IMR-90 (cell line): ENCODE data around the gene MYADML2. TPM values are rescaled to one million over a fixed set of nuclear protein-coding genes. Genes with fewer than 3 reads are reported as not detected.

Source experiments
- ATAC-seq: fragments of 200-7000 bp; cut with Tn5 transposase; 2 replicates; pipeline ENCODE4 v1.9.1; 2020; ENCODE audit warnings: low read depth, mild to moderate bottlenecking, moderate library complexity
- BruUV-seq: library from RNA; stranded (reverse); fragments of 400-500 nt; replicated peaks from 2 replicates; lab custom pipeline; 2021; lab: Mats Ljungman, UMichigan
- CTCF ChIA-PET: fragments of 300-600 bp; formaldehyde crosslinking; extraction: SDS; loops from one replicate; lab custom pipeline; 2021; ENCODE audit warnings: antibody characterized with exemption; lab: Yijun Ruan, JAX
- POLR2A ChIA-PET: fragments of 300-600 bp; sonication (Branson Sonifier 250); formaldehyde crosslinking; loops from one replicate; lab custom pipeline; 2022; ENCODE audit warnings: antibody characterized with exemption; ENCODE audit not compliant: unreplicated experiment; lab: Charles Lee
- DNase-seq: peaks from one replicate; pipeline ENCODE4 v3.0.0; 2013
- H2AFZ ChIP-seq: replicated peaks from 2 replicates; pipeline ENCODE3; 2013; ENCODE audit warnings: low read length, mild to moderate bottlenecking; ENCODE audit not compliant: poor library complexity
- H2AK5ac ChIP-seq: 2 replicates; pipeline ENCODE4 v1.6.1; 2013; ENCODE audit warnings: low read depth, low read length, inconsistent platforms
- H2AK9ac ChIP-seq: replicated peaks from 2 replicates; pipeline ENCODE3; 2013; ENCODE audit warnings: mild to moderate bottlenecking, low read depth, low read length, moderate library complexity; ENCODE audit not compliant: poor library complexity
- H2BK120ac ChIP-seq: 2 replicates; pipeline ENCODE4 v1.6.1; 2013; ENCODE audit warnings: low read depth, low read length, inconsistent platforms
- H2BK15ac ChIP-seq: 3 replicates; pipeline ENCODE4 v1.6.1; 2013; ENCODE audit warnings: low read depth, low read length, inconsistent platforms
- H2BK20ac ChIP-seq: 2 replicates; pipeline ENCODE4 v1.6.1; 2013; ENCODE audit warnings: low read depth, mild to moderate bottlenecking, inconsistent platforms, low read length, moderate library complexity
- H2BK5ac ChIP-seq: 2 replicates; pipeline ENCODE4 v1.6.1; 2013; ENCODE audit warnings: mild to moderate bottlenecking, low read depth, low read length, inconsistent platforms; ENCODE audit not compliant: poor library complexity, severe bottlenecking
- H3K14ac ChIP-seq: replicated peaks from 2 replicates; pipeline ENCODE4 v1.6.1; 2013; ENCODE audit warnings: low read depth, low read length, inconsistent platforms
- H3K18ac ChIP-seq: 2 replicates; pipeline ENCODE4 v1.6.1; 2013; ENCODE audit warnings: low read depth, low read length, control low read depth
- H3K23ac ChIP-seq: 2 replicates; pipeline ENCODE4 v1.6.1; 2013; ENCODE audit warnings: low read depth, low read length, inconsistent platforms
- H3K27ac ChIP-seq: 2 replicates; pipeline ENCODE4 v1.5.1; 2013; ENCODE audit warnings: mild to moderate bottlenecking, control low read depth, low read length; ENCODE audit not compliant: insufficient read depth
- H3K27me3 ChIP-seq: 2 replicates; pipeline ENCODE4 v1.6.1; 2013; ENCODE audit warnings: low read length; ENCODE audit not compliant: control insufficient read depth, insufficient read depth
- H3K36me3 ChIP-seq: 2 replicates; pipeline ENCODE4 v1.6.1; 2013; ENCODE audit warnings: low read length, mixed read lengths; ENCODE audit not compliant: control insufficient read depth, insufficient read depth
- H3K4ac ChIP-seq: 2 replicates; pipeline ENCODE4 v1.6.1; 2013; ENCODE audit warnings: low read depth, low read length, inconsistent platforms
- H3K4me1 ChIP-seq: 2 replicates; pipeline ENCODE4 v1.6.1; 2013; ENCODE audit warnings: low read length, mixed read lengths; ENCODE audit not compliant: control insufficient read depth, insufficient read depth
- H3K4me2 ChIP-seq: 2 replicates; pipeline ENCODE4 v1.6.1; 2013; ENCODE audit warnings: low read depth, mild to moderate bottlenecking, control low read depth, low read length, moderate library complexity
- H3K4me3 ChIP-seq: 2 replicates; pipeline ENCODE4 v1.5.1; 2013; ENCODE audit warnings: low read depth, mild to moderate bottlenecking, control low read depth, low read length, moderate library complexity; ENCODE audit not compliant: insufficient read depth
- H3K56ac ChIP-seq: 2 replicates; pipeline ENCODE4 v1.6.1; 2013; ENCODE audit warnings: low read length, inconsistent platforms; ENCODE audit not compliant: insufficient read depth; ENCODE audit errors: extremely low read depth
- H3K79me1 ChIP-seq, 2 experiments: 2 replicates each; pipeline ENCODE4 v1.6.1; 2013; ENCODE audit warnings: low read length in 2 of 2, inconsistent platforms in 1 of 2, low read depth in 1 of 2
- H3K9ac ChIP-seq: 2 replicates; pipeline ENCODE4 v1.6.1; 2013; ENCODE audit warnings: low read depth, low read length, control low read depth
- H3K9me1 ChIP-seq: 2 replicates; pipeline ENCODE4 v1.6.1; 2013; ENCODE audit warnings: low read length, inconsistent platforms; ENCODE audit not compliant: insufficient read depth
- H3K9me3 ChIP-seq: 2 replicates; pipeline ENCODE4 v1.6.1; 2013; ENCODE audit warnings: low read length; ENCODE audit not compliant: control insufficient read depth, insufficient read depth
- H4K20me1 ChIP-seq: 2 replicates; pipeline ENCODE4 v1.6.1; 2013; ENCODE audit warnings: low read length, inconsistent platforms; ENCODE audit not compliant: insufficient read depth
- H4K5ac ChIP-seq: 2 replicates; pipeline ENCODE4 v1.6.1; 2013; ENCODE audit warnings: mild to moderate bottlenecking, low read depth, low read length, control low read depth
- H4K8ac ChIP-seq, 2 experiments: 2 replicates each; pipeline ENCODE4 v1.6.1; 2013; ENCODE audit warnings: low read depth in 2 of 2, low read length in 2 of 2, control low read depth in 1 of 2, inconsistent platforms in 1 of 2
- H4K91ac ChIP-seq: 2 replicates; pipeline ENCODE4 v1.6.1; 2013; ENCODE audit warnings: low read depth, low read length, inconsistent platforms; ENCODE audit not compliant: insufficient read depth
- BHLHE40 ChIP-seq: fragments of 150-350 bp; IDR thresholded peaks from 2 replicates; pipeline ENCODE4 v1.6.1; 2016; ENCODE audit warnings: mild to moderate bottlenecking, low read depth, low read length
- CEBPB ChIP-seq: IDR thresholded peaks from 2 replicates; pipeline ENCODE4 v1.6.1; 2012; ENCODE audit warnings: low read depth, low read length, improper control_type of control experiment
- CHD1 ChIP-seq: IDR thresholded peaks from 2 replicates; pipeline ENCODE4 v1.6.1; 2012; ENCODE audit warnings: low read depth, low read length, improper control_type of control experiment
- ELK1 ChIP-seq: fragments of 150-350 bp; IDR thresholded peaks from 2 replicates; pipeline ENCODE4 v1.6.1; 2016; ENCODE audit warnings: low read depth, mild to moderate bottlenecking, low read length, moderate library complexity, borderline replicate concordance
- FOS ChIP-seq: fragments of 150-350 bp; IDR thresholded peaks from 2 replicates; pipeline ENCODE4 v1.6.1; 2016; ENCODE audit warnings: low read depth, low read length
- MAFK ChIP-seq: IDR thresholded peaks from 2 replicates; pipeline ENCODE4 v1.6.1; 2012; ENCODE audit warnings: low read depth, low read length, improper control_type of control experiment
- MAZ ChIP-seq: IDR thresholded peaks from 2 replicates; pipeline ENCODE4 v1.6.1; 2012; ENCODE audit warnings: low read depth, mild to moderate bottlenecking, low read length, improper control_type of control experiment, moderate library complexity, borderline replicate concordance
- MXI1 ChIP-seq: IDR thresholded peaks from 2 replicates; pipeline ENCODE4 v1.6.1; 2012; ENCODE audit warnings: low read depth, mild to moderate bottlenecking, low read length, moderate library complexity, borderline replicate concordance
- NFE2L2 ChIP-seq: fragments of 150-350 bp; IDR thresholded peaks from 2 replicates; pipeline ENCODE4 v1.6.1; 2016; ENCODE audit warnings: low read depth, mild to moderate bottlenecking, low read length
- POLR2A ChIP-seq: IDR thresholded peaks from 2 replicates; pipeline ENCODE4 v1.6.1; 2012; ENCODE audit warnings: mild to moderate bottlenecking, low read depth, low read length
- RAD21 ChIP-seq: IDR thresholded peaks from 2 replicates; pipeline ENCODE4 v1.6.1; 2012; ENCODE audit warnings: low read length, improper control_type of control experiment
- RCOR1 ChIP-seq: IDR thresholded peaks from 2 replicates; pipeline ENCODE4 v1.6.1; 2012; ENCODE audit warnings: mild to moderate bottlenecking, low read length, improper control_type of control experiment; ENCODE audit not compliant: insufficient replicate concordance
- RFX5 ChIP-seq: IDR thresholded peaks from 2 replicates; pipeline ENCODE4 v1.8.0; 2012; ENCODE audit warnings: low read depth, mild to moderate bottlenecking, low read length, moderate library complexity
- SMC3 ChIP-seq: fragments of 150-350 bp; IDR thresholded peaks from 2 replicates; pipeline ENCODE4 v1.6.1; 2016; ENCODE audit warnings: low read depth, mild to moderate bottlenecking, antibody characterized with exemption, low read length, moderate library complexity
- WGBS, 2 experiments: methylation state at CpG; one replicate each; pipeline versions ENCODE4 v1.1.5 to v1.1.7; 2013; ENCODE audit warnings: missing lambda C conversion rate in 2 of 2; ENCODE audit not compliant: insufficient read length in 1 of 2; ENCODE audit errors: extremely low coverage in 2 of 2; 5-methylcytosine and 5-hydroxymethylcytosine counted together
- dilution Hi-C: fragments of 300-500 bp; cut with HindIII; formaldehyde crosslinking; loops from one replicate; pipeline ENCODE4 v1.14.3; 2018; ENCODE audit warnings: low sequenced_read_pairs; ENCODE audit not compliant: unreplicated experiment
- in situ Hi-C: fragments of 300-500 bp; cut with MboI; formaldehyde crosslinking; loops from 3 replicates; pipeline ENCODE4 v1.14.3; 2019; ENCODE audit warnings: low sequenced_read_pairs, inconsistent platforms, mixed read lengths
- intact Hi-C: fragments of 100-400 bp; cut with micrococcal nuclease; formaldehyde crosslinking; loops from 2 replicates; pipeline ENCODE4 v1.10.0; 2022
- polyA plus RNA-seq, 3 experiments: library from polyadenylated mRNA; depleted of rRNA; stranded (reverse); fragments of >200 nt; gene quantifications; 2 replicates each; pipeline ENCODE4 v1.2.3, GENCODE V29; 2012; ENCODE audit warnings: low replicate concordance in 1 of 3
- total RNA-seq: library from RNA; depleted of rRNA; stranded (reverse); fragments of >200 nt; gene quantifications from 2 replicates; pipeline ENCODE4 v1.2.3, GENCODE V29; 2012
- TF ChIP-seq, protein P1 (sequence below): fragments of 150-350 bp; IDR thresholded peaks from 2 replicates; pipeline ENCODE4 v1.6.1; 2017; ENCODE audit warnings: mild to moderate bottlenecking, antibody characterized with exemption, low read length, low read depth
- TF ChIP-seq, protein P2 (sequence below): conservative IDR thresholded peaks from 2 replicates; pipeline ENCODE4 v1.5.1; 2012; ENCODE audit warnings: mild to moderate bottlenecking, low read depth, low read length, improper control_type of control experiment

MYADML2 gene
- total and polyA plus RNA-seq, 2 of the 4 experiments (the other 2 are of a cell fraction) = not detected

- no peak for ATAC-seq
Observed at GRCh38 chr17:81986606-81987005, 39.6 kb upstream of the MYADML2 start.

More at GRCh38 chr17:81986606-81987005, 39.6 kb upstream of the MYADML2 start:
- Histone ChIP-seq H3K27me3 (no peaks in the 10 kb centered on the region), H3K4me2 (no peak overlapping the region), H4K20me1 (peaks cover 4% of the 10 kb centered on the region), H3K9me1 (no peaks in the 10 kb centered on the region), H3K4me3 (no peak overlapping the region), H2BK5ac (no peak overlapping the region), H3K79me1 (peaks cover 0 to 25% of the 10 kb centered on the region in 2 experiments; a peak in 3 of 4 replicates), H3K4me1 (peaks cover 4% of the 10 kb centered on the region; the same call in 1 of the 2 replicates), H2BK20ac (no peak overlapping the region), H3K23ac (no peak overlapping the region), H3K14ac (no peak overlapping the region), H2AFZ (no peak overlapping the region), H3K27ac (no peak overlapping the region), H3K9me3 (no peaks in the 10 kb centered on the region), H2AK9ac (no peak overlapping the region), H4K5ac (no peak overlapping the region), H4K8ac (no peak overlapping the region), H4K91ac (no peak overlapping the region), H2AK5ac (no peak overlapping the region), H2BK15ac (no peak overlapping the region), H3K9ac (no peak overlapping the region), H2BK120ac (no peak overlapping the region), H3K36me3 (peaks cover 37% of the 10 kb centered on the region), H3K56ac (no peak overlapping the region), H3K18ac (no peak overlapping the region), H3K4ac (no peak overlapping the region)
- in situ Hi-C loops (no loop called here), intact Hi-C loops (no loop called here), dilution Hi-C loops (no loop called here)
- ChIA-PET POLR2A (no interaction called here), CTCF (no interaction called here)
- TF ChIP-seq RFX5 (no peak), RCOR1 (no peak), CHD1 (no peak), RAD21 (no peak), NFE2L2 (no peak), BHLHE40 (no peak), CEBPB (no peak), MAFK (no peak), MXI1 (no peak), MAZ (no peak), POLR2A (no peak), FOS (no peak), SMC3 (no peak), ELK1 (no peak)
- TF ChIP-seq, protein P1, sequence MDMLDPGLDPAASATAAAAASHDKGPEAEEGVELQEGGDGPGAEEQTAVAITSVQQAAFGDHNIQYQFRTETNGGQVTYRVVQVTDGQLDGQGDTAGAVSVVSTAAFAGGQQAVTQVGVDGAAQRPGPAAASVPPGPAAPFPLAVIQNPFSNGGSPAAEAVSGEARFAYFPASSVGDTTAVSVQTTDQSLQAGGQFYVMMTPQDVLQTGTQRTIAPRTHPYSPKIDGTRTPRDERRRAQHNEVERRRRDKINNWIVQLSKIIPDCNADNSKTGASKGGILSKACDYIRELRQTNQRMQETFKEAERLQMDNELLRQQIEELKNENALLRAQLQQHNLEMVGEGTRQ = no peak
- TF ChIP-seq, protein P2, sequence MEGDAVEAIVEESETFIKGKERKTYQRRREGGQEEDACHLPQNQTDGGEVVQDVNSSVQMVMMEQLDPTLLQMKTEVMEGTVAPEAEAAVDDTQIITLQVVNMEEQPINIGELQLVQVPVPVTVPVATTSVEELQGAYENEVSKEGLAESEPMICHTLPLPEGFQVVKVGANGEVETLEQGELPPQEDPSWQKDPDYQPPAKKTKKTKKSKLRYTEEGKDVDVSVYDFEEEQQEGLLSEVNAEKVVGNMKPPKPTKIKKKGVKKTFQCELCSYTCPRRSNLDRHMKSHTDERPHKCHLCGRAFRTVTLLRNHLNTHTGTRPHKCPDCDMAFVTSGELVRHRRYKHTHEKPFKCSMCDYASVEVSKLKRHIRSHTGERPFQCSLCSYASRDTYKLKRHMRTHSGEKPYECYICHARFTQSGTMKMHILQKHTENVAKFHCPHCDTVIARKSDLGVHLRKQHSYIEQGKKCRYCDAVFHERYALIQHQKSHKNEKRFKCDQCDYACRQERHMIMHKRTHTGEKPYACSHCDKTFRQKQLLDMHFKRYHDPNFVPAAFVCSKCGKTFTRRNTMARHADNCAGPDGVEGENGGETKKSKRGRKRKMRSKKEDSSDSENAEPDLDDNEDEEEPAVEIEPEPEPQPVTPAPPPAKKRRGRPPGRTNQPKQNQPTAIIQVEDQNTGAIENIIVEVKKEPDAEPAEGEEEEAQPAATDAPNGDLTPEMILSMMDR = no peak
- no TSS peak for BruUV-seq
- WGBS, 2 experiments = 95% methylated on average over 16 of the region's 26 CpGs; no CpG with 5 or more reads in 1 of the 2 experiments
- DNase-seq = no peak
